OCI-LY7 (cell line): ENCODE results near the gene DAB1.

Source experiments
- EZH2phosphoT487 ChIP-seq: fragments of 200-600 bp; sonication (generic); IDR thresholded peaks from 2 replicates; pipeline ENCODE4 v1.6.1; 2018; ENCODE audit warnings: low read depth, borderline replicate concordance, mild to moderate bottlenecking, mixed run types, antibody characterized with exemption, low read length, moderate library complexity, mixed read lengths
- TF ChIP-seq, protein P1 (sequence below): fragments of 200-600 bp; sonication (generic); conservative IDR thresholded peaks from 2 replicates; pipeline ENCODE4 v1.5.1; 2014; ENCODE audit warnings: mild to moderate bottlenecking, antibody characterized with exemption, low read length, moderate library complexity, mixed read lengths

DNA sequence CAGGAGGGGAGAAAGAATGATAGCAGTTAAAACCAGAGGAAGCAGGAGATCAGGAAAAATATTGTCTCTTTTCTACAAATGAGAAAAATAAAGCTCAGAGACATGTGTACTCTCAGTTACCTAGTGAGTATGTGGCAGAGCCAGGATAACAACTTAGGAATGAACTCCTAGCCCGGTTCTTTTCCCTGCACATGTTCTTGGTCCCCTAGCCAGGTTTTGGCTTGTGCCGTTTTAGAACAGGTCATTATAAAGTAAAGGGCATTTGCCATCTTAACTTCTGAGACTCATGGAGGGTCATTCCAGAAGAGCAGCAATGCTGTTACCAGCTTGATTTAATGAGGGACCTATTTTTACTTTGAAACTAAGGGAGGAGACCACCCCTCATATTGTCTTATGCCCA is 48.1 kb upstream of the DAB1 start:
- TF ChIP-seq, protein P1, sequence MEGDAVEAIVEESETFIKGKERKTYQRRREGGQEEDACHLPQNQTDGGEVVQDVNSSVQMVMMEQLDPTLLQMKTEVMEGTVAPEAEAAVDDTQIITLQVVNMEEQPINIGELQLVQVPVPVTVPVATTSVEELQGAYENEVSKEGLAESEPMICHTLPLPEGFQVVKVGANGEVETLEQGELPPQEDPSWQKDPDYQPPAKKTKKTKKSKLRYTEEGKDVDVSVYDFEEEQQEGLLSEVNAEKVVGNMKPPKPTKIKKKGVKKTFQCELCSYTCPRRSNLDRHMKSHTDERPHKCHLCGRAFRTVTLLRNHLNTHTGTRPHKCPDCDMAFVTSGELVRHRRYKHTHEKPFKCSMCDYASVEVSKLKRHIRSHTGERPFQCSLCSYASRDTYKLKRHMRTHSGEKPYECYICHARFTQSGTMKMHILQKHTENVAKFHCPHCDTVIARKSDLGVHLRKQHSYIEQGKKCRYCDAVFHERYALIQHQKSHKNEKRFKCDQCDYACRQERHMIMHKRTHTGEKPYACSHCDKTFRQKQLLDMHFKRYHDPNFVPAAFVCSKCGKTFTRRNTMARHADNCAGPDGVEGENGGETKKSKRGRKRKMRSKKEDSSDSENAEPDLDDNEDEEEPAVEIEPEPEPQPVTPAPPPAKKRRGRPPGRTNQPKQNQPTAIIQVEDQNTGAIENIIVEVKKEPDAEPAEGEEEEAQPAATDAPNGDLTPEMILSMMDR = no peak
- no peak for TF ChIP-seq EZH2phosphoT487
